Stimulated activated CD4-positive, alpha-beta T cell treated with anti-CD3 and anti-CD28 coated beads, Interleukin-4, amount 100 ng/mL, for 48 hours (primary cell): Measurements from ENCODE around the gene GRK1.
"Not testable (repeated sequence)": the region's sequence is repeated elsewhere in the genome, so short reads cannot be mapped to it uniquely, and the experiment has no call there.

Experiments
- DNase-seq, 2 donors: peaks; one replicate each; pipeline ENCODE4 v3.0.0-alpha.2; 2020; ENCODE audit warnings: low read depth in 2 of 2

The GRK1 gene

DNA sequence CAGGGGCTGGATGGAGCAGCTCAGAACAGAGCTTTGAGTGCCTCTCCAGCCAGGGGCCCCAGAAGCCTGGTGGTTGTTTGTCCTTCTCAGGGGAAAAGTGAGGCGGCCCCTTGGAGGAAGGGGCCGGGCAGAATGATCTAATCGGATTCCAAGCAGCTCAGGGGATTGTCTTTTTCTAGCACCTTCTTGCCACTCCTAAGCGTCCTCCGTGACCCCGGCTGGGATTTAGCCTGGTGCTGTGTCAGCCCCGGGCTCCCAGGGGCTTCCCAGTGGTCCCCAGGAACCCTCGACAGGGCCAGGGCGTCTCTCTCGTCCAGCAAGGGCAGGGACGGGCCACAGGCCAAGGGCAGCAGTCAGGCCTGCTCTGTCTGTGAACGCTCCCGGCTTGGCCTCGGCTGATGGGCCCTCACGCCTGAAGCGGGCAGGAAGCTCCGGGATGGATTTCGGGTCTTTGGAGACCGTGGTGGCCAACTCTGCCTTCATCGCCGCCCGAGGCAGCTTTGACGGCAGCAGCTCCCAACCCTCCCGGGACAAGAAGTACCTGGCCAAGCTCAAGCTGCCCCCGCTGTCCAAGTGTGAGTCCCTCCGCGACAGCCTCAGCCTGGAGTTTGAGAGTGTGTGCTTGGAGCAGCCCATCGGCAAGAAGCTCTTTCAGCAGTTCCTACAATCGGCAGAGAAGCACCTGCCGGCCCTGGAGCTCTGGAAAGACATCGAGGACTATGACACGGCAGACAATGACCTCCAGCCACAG, at the start of gene GRK1:
Gene GRK1, plus strand, starts transcription at position 269 of the 751 bp plus-strand sequence. Its CDS starts 168 bp downstream, at position 437.
- no peak for DNase-seq

DNA sequence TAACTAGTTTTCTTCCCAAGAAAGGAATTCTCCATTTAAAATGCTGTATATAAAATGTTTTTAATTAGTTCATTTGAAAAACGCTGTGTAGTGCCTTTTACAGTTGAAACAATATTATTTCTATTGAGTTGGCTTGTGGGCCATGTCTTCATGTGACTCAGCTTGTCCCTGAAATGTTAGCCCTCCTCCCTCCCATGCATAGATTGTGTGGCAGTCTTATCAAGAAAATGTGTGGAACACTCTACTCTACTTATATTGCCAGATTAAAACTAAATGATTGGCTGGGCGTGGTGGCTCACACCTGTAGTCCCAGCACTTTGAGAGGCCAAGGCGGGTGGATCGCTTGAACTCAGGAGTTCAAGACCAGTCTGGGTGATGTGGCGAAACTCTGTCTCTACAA, 49.1 kb upstream of the GRK1 start:
- DNase-seq = no peak

DNA sequence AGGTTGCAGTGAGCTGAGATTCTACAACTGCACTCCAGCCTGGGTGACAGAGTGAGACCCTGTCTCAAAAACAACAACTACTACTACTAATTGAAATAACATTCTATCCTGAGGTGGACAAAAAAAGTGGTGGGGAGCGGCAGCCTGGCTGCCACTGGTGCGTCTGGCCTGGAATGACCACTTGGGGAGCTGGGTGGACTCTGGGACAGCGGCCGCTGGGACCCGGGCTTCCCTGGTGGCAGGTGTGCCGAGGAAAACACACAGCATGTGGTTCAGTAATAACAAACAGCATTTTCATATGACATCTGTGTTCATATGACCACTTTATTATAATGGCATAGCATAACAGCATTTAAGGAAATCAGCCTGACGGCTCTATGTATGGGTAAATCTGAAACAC, 48.6 kb upstream of the GRK1 start:
- DNase-seq = no peak

- DNase-seq = no peak
These were observed 46.8 kb upstream of the GRK1 start for GRCh38 chr13:113620036-113620796.

GRCh38 chr13:113621046-113621445, 46.0 kb upstream of the GRK1 start:
- DNase-seq = no peak

DNA sequence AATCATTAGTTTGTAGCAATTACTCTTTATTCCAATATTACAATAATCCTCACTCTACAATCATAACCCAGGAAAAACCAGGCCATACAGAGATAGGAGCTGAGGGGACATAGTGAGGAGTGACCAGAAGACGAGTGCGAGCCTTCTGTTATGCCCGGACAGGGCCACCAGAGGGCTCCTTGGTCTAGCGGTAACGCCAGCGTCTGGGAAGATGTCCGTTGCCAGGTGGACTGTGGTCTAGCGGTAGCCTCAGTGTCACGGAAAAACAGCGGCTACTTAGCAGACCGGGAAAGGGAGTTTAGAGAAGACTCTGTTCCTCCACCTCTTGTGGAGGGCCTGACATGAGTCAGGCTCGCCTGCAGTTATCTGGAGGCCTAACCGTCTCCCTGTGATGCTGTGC, 45.5 kb upstream of the GRK1 start:
- DNase-seq = not testable (repeated sequence)

GRCh38 chr13:113621986-113622550, 45.0 kb upstream of the GRK1 start:
- not testable (repeated sequence) for DNase-seq

GRCh38 chr13:113622791-113623490, 44.1 kb upstream of the GRK1 start:
- no peak for DNase-seq

DNA sequence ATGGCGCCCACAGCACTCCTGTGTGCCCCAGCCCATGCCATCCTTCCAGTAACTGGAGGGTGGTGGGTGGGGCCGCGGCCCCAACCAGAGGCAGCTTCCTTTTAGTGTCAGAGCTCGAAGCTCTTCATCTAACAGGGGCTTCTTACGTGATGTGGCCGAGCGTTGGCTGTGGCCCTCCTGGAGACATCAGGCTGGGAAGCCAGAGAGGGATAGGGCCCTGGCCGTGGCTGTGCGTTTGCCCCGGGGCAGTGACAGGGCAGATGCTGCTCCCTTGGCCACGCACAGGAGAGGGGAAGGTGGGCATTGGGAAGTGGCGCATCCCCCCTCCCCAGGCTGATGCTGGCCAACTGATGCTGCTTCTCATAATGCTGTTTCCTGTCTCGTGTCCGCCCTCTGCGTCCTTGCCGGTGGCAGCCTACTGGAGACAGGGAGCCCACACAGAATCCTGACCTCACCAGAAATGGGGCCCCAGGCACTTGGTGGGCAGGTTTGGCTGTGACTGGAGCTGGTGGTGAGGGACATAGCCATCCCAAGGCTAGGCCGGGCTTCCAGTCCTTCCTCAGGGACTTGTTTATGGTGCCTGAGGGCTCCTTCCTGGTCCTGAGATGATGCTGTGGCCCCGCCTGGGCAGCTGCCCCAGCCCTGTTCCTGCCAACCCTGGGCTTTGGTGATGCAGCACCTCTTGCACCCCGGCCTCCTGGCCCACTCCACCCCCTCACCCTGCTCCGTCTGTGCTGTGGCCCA, 43.4 kb upstream of the GRK1 start:
- DNase-seq = no peak

DNA sequence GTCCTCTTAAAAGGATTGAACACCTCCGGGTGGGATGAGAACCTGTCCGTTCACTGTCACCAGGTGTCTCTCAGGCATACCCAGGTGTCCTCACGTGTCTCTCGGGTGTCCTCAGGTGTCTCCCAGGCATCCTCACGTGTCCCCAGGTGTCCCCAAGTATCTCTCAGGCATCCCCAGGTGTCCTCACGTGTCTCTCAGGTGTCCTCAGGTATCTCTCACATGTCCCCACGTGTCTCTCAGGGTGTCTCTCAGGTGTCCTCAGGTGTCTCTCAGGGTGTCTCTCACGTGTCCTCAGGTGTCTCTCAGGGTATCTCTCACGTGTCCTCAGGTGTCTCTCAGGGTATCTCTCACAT, 42.8 kb upstream of the GRK1 start:
- no peak for DNase-seq

DNA sequence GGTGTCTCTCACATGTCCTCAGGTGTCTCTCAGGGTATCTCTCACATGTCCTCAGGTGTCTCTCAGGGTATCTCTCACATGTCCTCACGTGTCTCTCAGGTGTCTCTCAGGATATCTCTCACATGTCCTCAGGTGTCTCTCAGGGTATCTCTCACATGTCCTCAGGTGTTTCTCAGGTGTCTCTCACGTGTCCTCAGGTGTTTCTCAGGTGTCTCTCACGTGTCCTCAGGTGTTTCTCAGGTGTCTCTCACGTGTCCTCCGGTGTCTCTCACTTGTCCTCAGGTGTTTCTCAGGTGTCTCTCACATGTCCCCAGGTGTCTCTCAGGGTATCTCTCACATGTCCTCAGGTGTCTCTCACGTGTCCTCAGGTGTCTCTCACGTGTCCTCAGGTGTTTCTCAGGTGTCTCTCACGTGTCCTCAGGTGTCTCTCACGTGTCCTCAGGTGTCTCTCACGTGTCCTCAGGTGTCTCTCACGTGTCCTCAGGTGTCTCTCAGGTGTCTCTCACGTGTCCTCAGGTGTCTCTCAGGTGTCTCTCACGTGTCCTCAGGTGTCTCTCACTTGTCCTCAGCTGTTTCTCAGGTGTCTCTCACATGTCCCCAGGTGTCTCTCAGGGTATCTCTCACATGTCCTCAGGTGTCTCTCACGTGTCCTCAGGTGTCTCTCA, 42.2 kb upstream of the GRK1 start:
- not testable (repeated sequence) for DNase-seq

DNA sequence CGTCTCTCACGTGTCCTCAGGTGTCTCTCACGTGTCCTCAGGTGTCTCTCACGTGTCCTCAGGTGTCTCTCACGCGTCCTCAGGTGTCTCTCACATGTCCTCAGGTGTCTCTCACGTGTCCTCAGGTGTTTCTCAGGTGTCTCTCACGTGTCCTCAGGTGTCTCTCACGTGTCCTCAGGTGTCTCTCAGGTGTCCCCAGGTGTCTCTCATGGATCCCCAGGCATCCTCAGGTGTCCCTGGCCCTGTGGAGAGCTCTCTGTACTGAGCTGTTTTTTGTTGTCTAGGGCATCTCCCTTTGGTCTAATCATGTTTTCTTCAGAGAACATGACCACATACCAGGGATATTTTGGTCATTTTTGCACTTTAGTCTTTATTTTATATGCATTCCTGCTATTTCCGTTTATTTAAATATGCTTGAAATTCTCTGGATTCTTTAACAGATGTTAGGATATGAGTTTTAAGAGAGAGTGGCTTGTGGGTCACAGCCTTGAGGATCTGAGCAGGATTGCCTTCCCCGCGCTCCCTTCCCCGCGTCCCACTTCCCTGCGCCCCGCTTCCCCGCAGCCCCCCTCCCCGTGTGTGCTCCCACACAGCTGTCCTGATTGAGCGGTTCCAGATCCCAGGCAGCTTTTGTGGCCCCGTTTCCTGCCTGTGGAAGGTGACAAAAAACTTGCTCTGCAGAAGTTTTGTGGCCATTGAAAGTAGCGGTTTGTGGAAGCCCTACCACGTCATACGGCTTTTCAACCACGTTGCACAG, 40.9 kb upstream of the GRK1 start:
- no peak for DNase-seq

- no peak for DNase-seq
These were observed 39.9 kb upstream of the GRK1 start for GRCh38 chr13:113627136-113627535.

DNA sequence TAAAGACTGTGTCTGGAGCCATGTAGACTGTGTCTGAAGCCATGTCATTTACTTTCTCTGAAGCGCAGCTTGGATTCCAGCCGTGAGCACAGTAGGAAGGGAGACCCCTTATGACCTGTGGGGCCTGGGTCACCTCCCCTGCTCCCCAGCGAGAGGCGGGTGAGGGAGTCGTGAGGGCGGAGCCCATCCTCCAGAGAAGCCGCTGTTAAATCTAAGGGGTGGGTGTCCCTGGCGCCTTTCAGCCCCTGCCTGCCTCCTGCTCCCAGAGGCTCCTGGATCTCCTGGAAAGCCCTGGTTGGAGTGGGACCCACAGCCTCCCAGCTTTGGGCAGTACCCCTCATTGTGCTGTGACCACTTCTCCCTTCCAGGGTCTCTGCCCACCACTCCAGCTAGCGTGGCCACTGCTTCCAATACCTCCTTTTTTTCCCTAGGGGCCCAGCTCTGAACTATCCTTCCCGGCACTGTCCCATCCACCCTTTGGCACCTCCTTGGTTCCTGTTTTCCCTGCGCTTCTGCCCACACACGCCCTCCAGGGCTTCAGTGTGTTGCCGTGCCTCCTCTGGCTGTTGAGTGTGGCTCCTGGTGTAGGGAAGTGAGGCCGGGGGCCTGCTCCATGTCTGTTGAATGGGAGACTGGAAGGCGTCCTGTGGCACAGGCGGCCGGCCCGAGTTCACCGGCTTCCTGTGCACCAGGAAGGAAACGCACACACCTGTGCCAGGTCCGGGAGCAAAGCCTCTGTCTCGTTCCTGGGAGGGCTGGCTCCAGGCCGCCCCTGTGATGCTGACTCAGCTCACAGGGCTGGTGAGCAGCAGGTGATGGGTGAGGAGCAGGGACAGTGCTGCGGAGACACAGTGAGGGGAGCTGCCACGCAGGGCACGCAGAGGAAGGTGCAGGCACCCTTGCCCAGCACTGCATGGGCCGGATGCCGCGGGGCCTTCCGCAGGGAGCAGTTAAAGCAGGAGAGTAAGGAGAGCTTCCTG, 38.4 kb upstream of the GRK1 start:
- DNase-seq = no peak

DNA sequence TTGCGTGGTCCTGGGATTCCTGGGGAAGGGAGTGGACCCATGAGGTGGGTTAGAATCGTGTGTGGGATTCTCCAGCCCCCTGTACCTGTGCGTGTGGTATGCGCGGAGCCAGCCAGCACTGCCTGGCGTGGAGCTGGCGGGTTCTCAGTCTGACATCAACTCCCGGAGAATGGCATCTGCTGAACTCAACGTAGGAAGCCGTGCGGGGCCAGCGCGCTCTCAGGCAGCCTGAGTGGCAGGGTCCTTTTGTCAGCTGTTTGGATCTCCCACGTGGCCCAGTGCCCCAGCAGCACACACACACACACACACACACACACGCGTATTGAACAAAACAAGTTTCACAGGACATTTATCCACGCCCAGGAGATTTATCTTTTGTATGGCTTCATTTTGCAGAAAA, 37.2 kb upstream of the GRK1 start:
- DNase-seq = no peak

DNA sequence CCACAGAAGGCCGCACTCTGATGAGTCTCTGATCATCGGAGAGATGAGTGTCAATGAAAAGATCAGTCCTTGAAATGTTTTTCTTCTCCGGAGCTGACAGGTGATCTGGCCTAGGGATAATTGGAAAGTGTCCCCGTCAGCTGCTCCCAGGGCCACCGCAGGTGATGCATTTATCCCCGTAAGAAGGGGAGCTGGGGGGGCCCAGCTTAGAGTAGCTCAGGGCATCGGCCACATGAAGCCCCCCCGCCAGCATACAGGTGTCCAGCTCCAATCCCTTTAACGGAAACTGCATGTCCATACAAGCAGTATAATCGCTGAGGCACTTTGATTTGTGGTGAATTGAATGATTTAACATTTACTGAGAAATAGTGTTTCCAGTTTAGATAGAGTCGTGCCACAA, 36.7 kb upstream of the GRK1 start:
- DNase-seq = no peak

DNA sequence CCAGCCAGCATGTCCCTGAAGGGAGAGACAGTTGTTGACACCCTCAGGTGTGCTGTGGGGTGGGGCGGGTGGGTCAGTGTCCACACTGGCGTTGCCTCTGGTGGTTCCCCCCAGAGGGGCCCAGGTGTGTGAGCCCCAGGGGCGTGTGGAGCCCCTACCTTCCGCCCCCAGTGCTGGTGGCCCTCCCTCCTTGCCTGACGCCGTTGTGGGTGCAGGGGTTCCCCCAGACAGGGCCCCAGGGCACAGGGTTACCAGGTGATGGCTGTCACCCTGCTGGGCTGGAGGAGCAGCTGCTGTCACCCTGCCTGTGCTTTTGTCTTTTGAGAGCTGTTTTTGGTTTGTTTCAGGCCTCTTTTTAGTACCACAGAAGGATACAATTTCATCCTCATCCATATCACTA, 36.2 kb upstream of the GRK1 start:
- no peak for DNase-seq

- no peak for DNase-seq
These were observed 35.5 kb upstream of the GRK1 start for GRCh38 chr13:113631341-113632095.
